ENCODE measurements around the gene ATG7.
"Not testable (repeated sequence)": the region's sequence is repeated elsewhere in the genome, so short reads cannot be mapped to it uniquely, and the experiment has no call there.

ATG7 gene

GRCh38 chr3:11522398-11522715 lies 250.2 kb downstream of the ATG7 start:
- no peak overlapping the region for H3K4me3 ChIP-seq (ENCODE audit: low read depth, low read length)
- no peak for TF ChIP-seq CTCF (IDR thresholded peaks at IDR 0.05; ENCODE audit: insufficient read depth, low read depth, low read length, missing control alignments)
- no peak for DNase-seq (ENCODE audit: low read depth)

- no peak overlapping the region for H3K4me3 ChIP-seq (ENCODE audit: low read depth, low read length)
- no peak for TF ChIP-seq CTCF (IDR thresholded peaks at IDR 0.05; ENCODE audit: insufficient read depth, low read depth, low read length, missing control alignments)
- DNase-seq (ENCODE audit: low read depth) = no peak
Observed at GRCh38 chr3:11522953-11523571, 250.9 kb downstream of the ATG7 start.

- TF ChIP-seq CTCF (IDR thresholded peaks at IDR 0.05; ENCODE audit: insufficient read depth, low read depth, low read length, missing control alignments) = no peak
- H3K4me3 ChIP-seq (ENCODE audit: low read depth, low read length) = no peak overlapping the region
- no peak for DNase-seq (ENCODE audit: low read depth)
Observed at GRCh38 chr3:11523572-11524101, 251.4 kb downstream of the ATG7 start.

- not testable (repeated sequence) for DNase-seq (ENCODE audit: low read depth); H3K4me3 ChIP-seq (ENCODE audit: low read depth, low read length)
Observed at GRCh38 chr3:11526121-11526520, 253.9 kb downstream of the ATG7 start.

GRCh38 chr3:11529281-11529680 lies 257.1 kb downstream of the ATG7 start:
- no peak for TF ChIP-seq CTCF (IDR thresholded peaks at IDR 0.05; ENCODE audit: insufficient read depth, low read depth, low read length, missing control alignments)
- no peak for DNase-seq (ENCODE audit: low read depth)
- no peak overlapping the region for H3K4me3 ChIP-seq (ENCODE audit: low read depth, low read length)

- H3K4me3 ChIP-seq (ENCODE audit: low read depth, low read length) = no peak overlapping the region
- no peak for TF ChIP-seq CTCF (IDR thresholded peaks at IDR 0.05; ENCODE audit: insufficient read depth, low read depth, low read length, missing control alignments)
- DNase-seq (ENCODE audit: low read depth) = no peak
Observed at GRCh38 chr3:11530153-11530721, 258.0 kb downstream of the ATG7 start.

GRCh38 chr3:11532931-11533391 lies 260.8 kb downstream of the ATG7 start:
- TF ChIP-seq CTCF (IDR thresholded peaks at IDR 0.05; ENCODE audit: insufficient read depth, low read depth, low read length, missing control alignments) = no peak
- no peak overlapping the region for H3K4me3 ChIP-seq (ENCODE audit: low read depth, low read length)
- no peak for DNase-seq (ENCODE audit: low read depth)
